ENCODE data around the gene ARL4A.
"Not testable (repeated sequence)": the region's sequence is repeated elsewhere in the genome, so short reads cannot be mapped to it uniquely, and the experiment has no call there.

DNA sequence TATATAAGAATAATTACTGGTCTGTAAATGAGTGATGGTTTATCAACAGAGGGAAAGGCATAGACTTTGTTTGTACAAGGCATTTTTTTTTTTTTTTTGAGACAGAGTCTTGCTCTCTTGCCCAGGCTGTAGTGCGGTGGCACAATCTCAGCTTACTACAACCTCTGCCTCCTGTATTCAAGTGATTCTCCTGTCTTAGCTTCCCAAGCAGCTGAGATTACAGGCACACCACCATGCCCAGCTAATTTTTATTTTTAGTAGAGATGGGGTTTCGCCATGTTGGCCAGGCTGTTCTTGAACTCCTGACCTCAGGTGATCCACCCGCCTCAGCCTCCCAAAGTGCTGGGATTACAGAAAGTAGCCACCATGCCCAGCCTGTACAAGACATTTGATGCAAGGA lies 4.0 kb downstream of the ARL4A start:
- not testable (repeated sequence) for TF ChIP-seq CTCF (conservative IDR thresholded peaks at IDR 0.05; ENCODE audit: low read length); EZH2phosphoT487 (IDR thresholded peaks at IDR 0.05; ENCODE audit: borderline replicate concordance)

Measured in Loucy (cell line).